Brain microvascular endothelial cell (primary cell): ENCODE results near the gene GARIN1A.
"Not testable (repeated sequence)": the region's sequence is repeated elsewhere in the genome, so short reads cannot be mapped to it uniquely, and the experiment has no call there.

Experiments used
- DNase-seq: peaks from one replicate; pipeline ENCODE4 v3.0.0-alpha.2; 2020
- H3K27ac ChIP-seq: fragments of 250-450 bp; sonication (Bioruptor Pico); 2 replicates; pipeline ENCODE4 v1.5.1; 2020; ENCODE audit warnings: mild to moderate bottlenecking, moderate library complexity
- H3K27me3 ChIP-seq: fragments of 250-450 bp; sonication (Bioruptor Pico); replicated peaks from 2 replicates; pipeline ENCODE4 v1.5.1; 2020; ENCODE audit warnings: mild to moderate bottlenecking
- H3K36me3 ChIP-seq: fragments of 250-450 bp; sonication (Bioruptor Pico); replicated peaks from 2 replicates; pipeline ENCODE4 v1.5.1; 2020; ENCODE audit warnings: mild to moderate bottlenecking
- H3K4me3 ChIP-seq: 2 replicates; pipeline ENCODE4 v1.5.1; 2011; ENCODE audit warnings: low read depth, mild to moderate bottlenecking, control low read depth, low read length, moderate library complexity
- CTCF ChIP-seq: IDR thresholded peaks from 2 replicates; pipeline ENCODE4 v1.5.1; 2011; ENCODE audit warnings: low read depth, mild to moderate bottlenecking, moderate library complexity, low read length, control low read depth, inconsistent platforms; ENCODE audit errors: missing control alignments
- in situ Hi-C: cut with HindIII; loops from 2 replicates; pipeline ENCODE4 v1.10.0; 2017; ENCODE audit warnings: low sequenced_read_pairs, low pct_ligation_motif_present

GARIN1A gene

DNA sequence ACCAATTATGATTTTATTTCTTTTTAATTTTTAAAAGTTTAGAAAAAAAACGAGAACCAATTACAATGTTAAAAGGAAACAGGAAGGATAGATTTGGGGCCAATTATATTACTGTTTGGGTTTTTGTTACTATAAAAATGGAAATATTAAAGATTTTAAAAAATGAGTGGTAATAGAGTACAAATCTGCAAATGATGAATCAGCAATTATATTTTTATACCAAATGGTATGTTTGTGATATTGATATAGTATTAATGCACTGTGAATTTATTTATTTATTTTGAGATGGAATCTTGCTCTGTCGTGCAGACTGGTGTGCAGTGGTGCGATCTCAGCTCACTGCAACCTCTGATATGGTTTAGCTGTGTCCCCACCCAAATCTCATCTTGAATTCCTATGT, 11.5 kb upstream of the GARIN1A start:
- in situ Hi-C loops = no loop called here
- H3K4me3 ChIP-seq = no peak overlapping the region

GRCh38 chr7:128661446-128661845, 10.6 kb upstream of the GARIN1A start:
- TF ChIP-seq CTCF = no peak
- Histone ChIP-seq H3K4me3 (no peak overlapping the region), H3K27ac (no peak overlapping the region), H3K27me3 (no peaks in the 10 kb centered on the region), H3K36me3 (no peaks in the 10 kb centered on the region)
- in situ Hi-C loops = no loop called here
- DNase-seq = no peak

More for the DNA sequence above, 11.5 kb upstream of the GARIN1A start:
- H3K27me3 ChIP-seq = no peaks in the 10 kb centered on the region
- no peak for TF ChIP-seq CTCF
- no peak for DNase-seq
- H3K27ac ChIP-seq = no peak overlapping the region
- H3K36me3 ChIP-seq = no peaks in the 10 kb centered on the region

DNA sequence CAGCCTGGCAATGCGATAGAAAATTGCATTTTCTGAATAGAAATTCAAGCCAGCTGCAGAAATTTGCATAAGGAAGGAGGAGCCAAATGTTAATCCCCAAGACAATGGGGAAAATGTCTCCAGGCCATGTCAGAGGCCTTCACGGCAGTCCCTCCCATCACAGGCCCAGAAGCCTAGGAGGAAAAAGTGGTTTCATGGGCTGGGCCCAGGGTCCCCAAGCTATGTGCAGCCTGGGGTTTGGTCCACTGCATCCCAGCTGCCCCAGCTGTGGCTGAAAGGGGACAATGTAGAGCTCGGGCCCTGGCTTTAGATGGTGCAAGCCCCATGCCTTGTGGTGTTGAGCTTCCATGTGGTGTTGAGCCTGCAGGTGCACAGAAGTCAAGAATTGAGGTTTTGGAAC, 10.0 kb upstream of the GARIN1A start:
- Histone ChIP-seq H3K27me3 (no peaks in the 10 kb centered on the region), H3K4me3 (no peak overlapping the region), H3K36me3 (no peaks in the 10 kb centered on the region), H3K27ac (no peak overlapping the region)
- DNase-seq = no peak
- no peak for TF ChIP-seq CTCF
- in situ Hi-C loops = no loop called here

GRCh38 chr7:128663223-128663622, 8.9 kb upstream of the GARIN1A start:
- in situ Hi-C loops, H3K36me3 ChIP-seq, H3K4me3 ChIP-seq, H3K27ac ChIP-seq, H3K27me3 ChIP-seq, DNase-seq: not testable (repeated sequence)

DNA sequence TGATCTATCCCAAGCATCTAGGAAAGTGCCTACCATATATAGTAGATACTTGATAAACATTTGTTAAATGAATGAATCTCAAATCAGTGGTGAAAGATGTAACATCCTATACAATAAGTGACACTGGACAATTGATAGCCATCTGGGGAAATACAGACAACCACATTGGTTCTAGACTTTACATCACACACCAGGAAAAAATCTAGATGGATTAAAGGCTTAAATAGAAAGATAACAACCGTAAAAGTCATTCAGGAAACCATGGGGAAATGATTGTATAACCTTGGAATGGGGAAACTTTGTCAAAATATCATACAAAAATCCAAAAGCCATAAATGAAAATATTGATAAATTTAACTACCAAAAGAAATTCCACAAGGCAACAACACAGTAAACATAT, 7.0 kb upstream of the GARIN1A start:
- no peak overlapping the region for H3K4me3 ChIP-seq
- in situ Hi-C loops = no loop called here
- no peaks in the 10 kb centered on the region for H3K27me3 ChIP-seq
- no peak for TF ChIP-seq CTCF
- no peak overlapping the region for H3K27ac ChIP-seq
- no peaks in the 10 kb centered on the region for H3K36me3 ChIP-seq
- no peak for DNase-seq

DNA sequence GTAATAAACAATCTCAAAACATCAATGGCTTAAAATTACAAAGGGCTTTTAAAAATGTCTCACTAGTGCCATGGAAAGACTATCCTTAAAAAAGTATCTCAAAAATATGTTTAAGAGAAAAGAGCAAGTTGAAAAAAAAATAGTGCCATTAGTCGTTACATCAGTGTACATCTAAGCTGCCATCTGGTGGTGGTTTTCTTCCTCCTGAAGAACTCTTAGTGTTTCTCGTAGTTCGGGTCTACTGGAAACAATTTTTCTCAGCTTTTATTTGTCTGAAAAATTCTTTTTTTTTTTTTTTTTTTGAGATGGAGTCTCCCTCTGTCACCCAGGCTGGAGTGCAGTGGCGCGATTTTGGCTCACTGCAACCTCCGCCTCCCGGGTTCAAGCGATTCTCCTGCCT, 5.9 kb upstream of the GARIN1A start:
- no peak for DNase-seq
- in situ Hi-C loops = no loop called here
- no peaks in the 10 kb centered on the region for H3K36me3 ChIP-seq
- no peak overlapping the region for H3K27ac ChIP-seq
- no peaks in the 10 kb centered on the region for H3K27me3 ChIP-seq
- peak; percentile 45 for TF ChIP-seq CTCF
- H3K4me3 ChIP-seq = no peak overlapping the region
